WTC11 (cell line): ENCODE results near the gene H1-8. TPM values are rescaled to one million over a fixed set of nuclear protein-coding genes. Genes with fewer than 3 reads are reported as not detected.

Source experiments
- ATAC-seq: fragments of 200-7000 bp; cut with Tn5 transposase; 2 replicates; pipeline ENCODE4 v1.10.0; 2021; ENCODE audit warnings: mild to moderate bottlenecking, moderate library complexity
- CTCF ChIA-PET: fragments of 300-600 bp; sonication (Branson Sonifier 250); formaldehyde crosslinking; loops from one replicate; lab custom pipeline; 2021; ENCODE audit warnings: antibody characterized with exemption; lab: Charles Lee
- POLR2A ChIA-PET: fragments of 350-600 bp; sonication (Branson Sonifier 250); formaldehyde crosslinking; loops from one replicate; lab custom pipeline; 2021; ENCODE audit warnings: antibody characterized with exemption; lab: Charles Lee
- DNase-seq: peaks from one replicate; pipeline ENCODE4 v3.0.0; 2021; ENCODE audit warnings: low spot score
- H3K27ac Mint-ChIP-seq: 2 replicates; pipeline ENCODE4 v1.8.0; 2021; ENCODE audit warnings: mixed read lengths
- H3K27me3 Mint-ChIP-seq: 2 replicates; pipeline ENCODE4 v1.8.0; 2021; ENCODE audit warnings: low read depth, mild to moderate bottlenecking, moderate library complexity, mixed read lengths
- H3K36me3 Mint-ChIP-seq: 2 replicates; pipeline ENCODE4 v1.8.0; 2021; ENCODE audit warnings: mixed read lengths
- H3K4me1 Mint-ChIP-seq: 2 replicates; pipeline ENCODE4 v1.8.0; 2022; ENCODE audit warnings: mixed read lengths
- H3K4me3 Mint-ChIP-seq: 2 replicates; pipeline ENCODE4 v1.8.0; 2021; ENCODE audit warnings: mild to moderate bottlenecking, moderate library complexity, mixed read lengths
- H3K9me3 Mint-ChIP-seq: 2 replicates; pipeline ENCODE4 v1.8.0; 2021; ENCODE audit warnings: mixed read lengths
- ATF1 ChIP-seq: sonication (generic); formaldehyde crosslinking; IDR thresholded peaks from 2 replicates; pipeline ENCODE4 v1.8.1; 2023; ENCODE audit warnings: mild to moderate bottlenecking, moderate library complexity, missing genetic modification reagents
- CREB1 ChIP-seq: sonication (generic); formaldehyde crosslinking; IDR thresholded peaks from 2 replicates; pipeline ENCODE4 v1.8.0; 2023; ENCODE audit warnings: mild to moderate bottlenecking, missing genetic modification reagents
- ESRRA ChIP-seq: sonication (generic); formaldehyde crosslinking; IDR thresholded peaks from 2 replicates; pipeline ENCODE4 v1.8.1; 2022; ENCODE audit warnings: mild to moderate bottlenecking, missing genetic modification reagents, borderline replicate concordance
- GABPB1 ChIP-seq: sonication (generic); formaldehyde crosslinking; IDR thresholded peaks from 2 replicates; pipeline ENCODE4 v1.8.1; 2023; ENCODE audit warnings: mild to moderate bottlenecking, missing genetic modification reagents
- GTF2I ChIP-seq: fragments of 250-450 bp; sonication (Bioruptor Pico); conservative IDR thresholded peaks from 2 replicates; pipeline ENCODE4 v1.4.0; 2021; ENCODE audit warnings: mild to moderate bottlenecking
- NFATC4 ChIP-seq: fragments of 250-450 bp; sonication (Bioruptor Pico); IDR thresholded peaks from 2 replicates; pipeline ENCODE4 v1.9.0; 2021; ENCODE audit warnings: mild to moderate bottlenecking
- NR3C1 ChIP-seq: sonication (generic); formaldehyde crosslinking; conservative IDR thresholded peaks from 2 replicates; pipeline ENCODE4 v1.8.1; 2023; ENCODE audit warnings: low read depth, mild to moderate bottlenecking, missing genetic modification reagents
- SMAD3 ChIP-seq: sonication (generic); formaldehyde crosslinking; IDR thresholded peaks from 2 replicates; pipeline ENCODE4 v1.8.0; 2022; ENCODE audit warnings: missing genetic modification reagents, mild to moderate bottlenecking, borderline replicate concordance
- SP1 ChIP-seq: sonication (generic); formaldehyde crosslinking; conservative IDR thresholded peaks from 2 replicates; pipeline ENCODE4 v1.8.1; 2022; ENCODE audit warnings: missing genetic modification reagents
- TCF7 ChIP-seq: sonication (generic); formaldehyde crosslinking; IDR thresholded peaks from 2 replicates; pipeline ENCODE4 v1.8.0; 2022; ENCODE audit warnings: mild to moderate bottlenecking, low read depth, missing genetic modification reagents, moderate library complexity
- total RNA-seq: library from RNA; stranded (reverse); gene quantifications from 3 replicates; pipeline ENCODE4 v1.2.3, GENCODE V29; 2021
- TF ChIP-seq, protein P1 (sequence below): sonication (generic); formaldehyde crosslinking; IDR thresholded peaks from 2 replicates; pipeline ENCODE4 v1.8.1; 2023; ENCODE audit warnings: mild to moderate bottlenecking, missing genetic modification reagents
- TF ChIP-seq, protein P2 (sequence below): fragments of 250-450 bp; sonication (Bioruptor Pico); IDR thresholded peaks from 2 replicates; pipeline ENCODE4 v1.8.0; 2021; ENCODE audit warnings: mild to moderate bottlenecking
- TF ChIP-seq, protein P3 (sequence below): sonication (generic); formaldehyde crosslinking; IDR thresholded peaks from 2 replicates; pipeline ENCODE4 v1.8.0; 2023; ENCODE audit warnings: mild to moderate bottlenecking, missing genetic modification reagents
- TF ChIP-seq, protein P4 (sequence below): sonication (generic); formaldehyde crosslinking; IDR thresholded peaks from 2 replicates; pipeline ENCODE4 v1.8.1; 2022; ENCODE audit warnings: missing genetic modification reagents, borderline replicate concordance
- TF ChIP-seq, protein P5 (sequence below): sonication (generic); formaldehyde crosslinking; IDR thresholded peaks from 2 replicates; pipeline ENCODE4 v1.8.0; 2023; ENCODE audit warnings: missing genetic modification reagents, mild to moderate bottlenecking, borderline replicate concordance

H1-8 gene
- total RNA-seq, 1 experiment from 2014 or later: not detected

DNA sequence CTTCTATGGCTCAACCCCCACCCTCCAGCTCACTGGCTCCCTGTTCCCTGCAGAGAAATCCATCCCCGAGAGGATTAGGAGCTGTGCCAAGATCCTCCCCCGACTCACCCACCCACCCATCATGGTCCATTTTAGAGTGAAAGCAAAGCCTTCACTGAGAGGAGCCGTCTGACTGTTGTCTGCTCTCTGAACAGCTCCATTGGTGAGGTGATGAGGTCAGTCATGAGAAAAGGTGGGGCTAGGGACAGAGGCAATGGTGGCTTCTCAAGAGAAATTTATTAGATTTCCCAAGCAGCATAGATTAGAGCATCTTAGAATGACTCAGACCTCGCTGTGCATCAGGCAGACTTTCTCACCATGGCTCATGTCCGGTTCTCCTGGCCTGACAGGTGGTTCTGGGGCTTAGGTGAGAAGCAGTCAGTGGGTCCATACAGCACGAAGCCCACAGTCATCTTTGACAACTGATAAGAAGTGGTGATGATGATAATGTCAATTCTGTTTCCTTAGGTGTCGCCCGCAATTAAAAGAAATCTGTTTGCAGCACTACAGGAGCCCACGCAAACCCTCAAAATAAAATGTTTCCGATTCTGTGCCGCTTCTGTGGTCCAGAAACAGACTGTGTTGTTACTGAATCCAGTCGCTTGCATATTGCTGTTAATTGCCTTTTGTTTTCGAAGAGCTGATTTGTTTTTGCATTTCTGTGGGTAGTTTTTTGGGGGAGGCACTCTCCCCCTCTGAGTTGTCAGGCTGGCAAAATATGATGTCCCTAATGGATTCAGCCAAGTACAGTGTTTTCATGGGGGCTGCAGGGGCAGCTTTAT, 39.3 kb upstream of the H1-8 start (continued):
- TF ChIP-seq CREB1 (CRISPR knock-in tag) (no peak), GABPB1 (CRISPR knock-in tag) (no peak)

DNA sequence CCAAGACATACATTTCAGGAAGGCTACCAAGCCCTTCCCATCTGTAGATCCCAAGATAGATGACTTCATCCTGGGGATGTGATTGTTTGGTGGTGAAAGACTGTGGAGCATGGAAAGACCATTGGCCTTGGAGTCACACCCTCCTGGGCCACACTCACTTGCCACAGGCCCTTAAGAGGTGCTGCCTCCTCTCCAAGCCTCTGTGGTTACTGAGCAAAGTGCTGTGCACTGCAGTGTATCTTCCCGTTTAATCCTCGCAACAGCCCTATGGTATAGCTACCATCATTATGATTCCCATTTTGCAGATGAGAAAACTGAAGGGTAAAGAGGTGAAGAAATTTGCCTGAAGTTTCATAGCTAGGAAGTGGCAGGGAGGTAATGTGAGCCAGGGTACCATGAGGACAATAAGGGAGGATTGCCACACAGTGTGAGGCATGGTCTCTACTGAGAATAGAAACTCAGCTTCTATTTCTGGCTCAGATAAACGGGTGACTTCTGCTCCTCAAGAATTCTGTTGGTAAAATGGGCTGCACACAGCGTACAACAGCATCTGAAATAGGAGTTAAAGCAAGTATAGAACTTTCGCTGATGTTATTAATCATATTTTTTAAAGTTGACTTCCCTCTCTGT, 38.4 kb upstream of the H1-8 start:
- POLR2A ChIA-PET: no interaction called here
- peaks cover 10% of the 10 kb centered on the region for H3K4me1 Mint-ChIP-seq
- no peak for ATAC-seq
- no peak overlapping the region for H3K4me3 Mint-ChIP-seq
- no peak for DNase-seq
- no peaks in the 10 kb centered on the region for H3K27me3 Mint-ChIP-seq
- TF ChIP-seq ATF1 (CRISPR knock-in tag) (no peak), ESRRA (CRISPR knock-in tag) (no peak), NFATC4 (no peak), TCF7 (CRISPR knock-in tag) (no peak)
- TF ChIP-seq, protein P1, sequence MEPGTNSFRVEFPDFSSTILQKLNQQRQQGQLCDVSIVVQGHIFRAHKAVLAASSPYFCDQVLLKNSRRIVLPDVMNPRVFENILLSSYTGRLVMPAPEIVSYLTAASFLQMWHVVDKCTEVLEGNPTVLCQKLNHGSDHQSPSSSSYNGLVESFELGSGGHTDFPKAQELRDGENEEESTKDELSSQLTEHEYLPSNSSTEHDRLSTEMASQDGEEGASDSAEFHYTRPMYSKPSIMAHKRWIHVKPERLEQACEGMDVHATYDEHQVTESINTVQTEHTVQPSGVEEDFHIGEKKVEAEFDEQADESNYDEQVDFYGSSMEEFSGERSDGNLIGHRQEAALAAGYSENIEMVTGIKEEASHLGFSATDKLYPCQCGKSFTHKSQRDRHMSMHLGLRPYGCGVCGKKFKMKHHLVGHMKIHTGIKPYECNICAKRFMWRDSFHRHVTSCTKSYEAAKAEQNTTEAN (CRISPR knock-in tag): no peak
- TF ChIP-seq, all 79 proteins: peak for 0
- H3K27ac Mint-ChIP-seq: no peak overlapping the region
- CTCF ChIA-PET: interaction anchor here (2.0 kb wide), 1 partner anchor 14 kb away, joined by 11 read pairs; no protein-coding TSS in a partner anchor
- no peaks in the 10 kb centered on the region for H3K9me3 Mint-ChIP-seq
- no peaks in the 10 kb centered on the region; the same call in 1 of the 2 replicates for H3K36me3 Mint-ChIP-seq

DNA sequence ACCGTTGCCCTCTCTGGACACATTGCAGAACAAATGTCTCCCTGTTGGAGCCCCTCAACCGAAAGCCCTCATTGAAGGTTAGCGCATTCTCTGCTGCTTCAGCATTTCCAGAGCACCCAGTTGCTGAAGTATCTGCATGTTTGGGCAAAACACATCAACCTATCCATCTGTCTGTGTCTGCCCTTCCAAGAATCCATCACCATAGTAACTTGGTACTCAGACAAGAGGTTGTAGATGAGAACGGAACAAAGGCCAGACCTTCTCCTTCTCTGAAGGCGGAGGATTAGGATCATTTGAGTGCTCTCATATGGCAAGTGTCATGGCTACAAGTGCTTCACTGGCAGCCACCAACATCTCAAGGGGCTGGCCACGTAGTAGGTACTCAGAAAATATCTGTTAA, 37.6 kb upstream of the H1-8 start:
- no peak overlapping the region for H3K27ac Mint-ChIP-seq
- no peak overlapping the region for H3K4me3 Mint-ChIP-seq
- no peaks in the 10 kb centered on the region for H3K27me3 Mint-ChIP-seq
- peaks cover 10% of the 10 kb centered on the region for H3K4me1 Mint-ChIP-seq
- CTCF ChIA-PET: no interaction called here
- ATAC-seq (no peak), DNase-seq (no peak)
- no peaks in the 10 kb centered on the region; the same call in 1 of the 2 replicates for H3K36me3 Mint-ChIP-seq
- H3K9me3 Mint-ChIP-seq: no peaks in the 10 kb centered on the region
- POLR2A ChIA-PET: no interaction called here
- TF ChIP-seq, protein P2, sequence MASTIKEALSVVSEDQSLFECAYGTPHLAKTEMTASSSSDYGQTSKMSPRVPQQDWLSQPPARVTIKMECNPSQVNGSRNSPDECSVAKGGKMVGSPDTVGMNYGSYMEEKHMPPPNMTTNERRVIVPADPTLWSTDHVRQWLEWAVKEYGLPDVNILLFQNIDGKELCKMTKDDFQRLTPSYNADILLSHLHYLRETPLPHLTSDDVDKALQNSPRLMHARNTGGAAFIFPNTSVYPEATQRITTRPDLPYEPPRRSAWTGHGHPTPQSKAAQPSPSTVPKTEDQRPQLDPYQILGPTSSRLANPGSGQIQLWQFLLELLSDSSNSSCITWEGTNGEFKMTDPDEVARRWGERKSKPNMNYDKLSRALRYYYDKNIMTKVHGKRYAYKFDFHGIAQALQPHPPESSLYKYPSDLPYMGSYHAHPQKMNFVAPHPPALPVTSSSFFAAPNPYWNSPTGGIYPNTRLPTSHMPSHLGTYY (CRISPR knock-in tag): no peak
- TF ChIP-seq, protein P3, sequence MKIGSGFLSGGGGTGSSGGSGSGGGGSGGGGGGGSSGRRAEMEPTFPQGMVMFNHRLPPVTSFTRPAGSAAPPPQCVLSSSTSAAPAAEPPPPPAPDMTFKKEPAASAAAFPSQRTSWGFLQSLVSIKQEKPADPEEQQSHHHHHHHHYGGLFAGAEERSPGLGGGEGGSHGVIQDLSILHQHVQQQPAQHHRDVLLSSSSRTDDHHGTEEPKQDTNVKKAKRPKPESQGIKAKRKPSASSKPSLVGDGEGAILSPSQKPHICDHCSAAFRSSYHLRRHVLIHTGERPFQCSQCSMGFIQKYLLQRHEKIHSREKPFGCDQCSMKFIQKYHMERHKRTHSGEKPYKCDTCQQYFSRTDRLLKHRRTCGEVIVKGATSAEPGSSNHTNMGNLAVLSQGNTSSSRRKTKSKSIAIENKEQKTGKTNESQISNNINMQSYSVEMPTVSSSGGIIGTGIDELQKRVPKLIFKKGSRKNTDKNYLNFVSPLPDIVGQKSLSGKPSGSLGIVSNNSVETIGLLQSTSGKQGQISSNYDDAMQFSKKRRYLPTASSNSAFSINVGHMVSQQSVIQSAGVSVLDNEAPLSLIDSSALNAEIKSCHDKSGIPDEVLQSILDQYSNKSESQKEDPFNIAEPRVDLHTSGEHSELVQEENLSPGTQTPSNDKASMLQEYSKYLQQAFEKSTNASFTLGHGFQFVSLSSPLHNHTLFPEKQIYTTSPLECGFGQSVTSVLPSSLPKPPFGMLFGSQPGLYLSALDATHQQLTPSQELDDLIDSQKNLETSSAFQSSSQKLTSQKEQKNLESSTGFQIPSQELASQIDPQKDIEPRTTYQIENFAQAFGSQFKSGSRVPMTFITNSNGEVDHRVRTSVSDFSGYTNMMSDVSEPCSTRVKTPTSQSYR: no peak
- TF ChIP-seq SMAD3 (CRISPR knock-in tag) (no peak), ESRRA (CRISPR knock-in tag) (no peak), TCF7 (CRISPR knock-in tag) (no peak), GTF2I (CRISPR knock-in tag) (no peak), NR3C1 (CRISPR knock-in tag) (no peak), SP1 (no peak)
- TF ChIP-seq, protein P4, sequence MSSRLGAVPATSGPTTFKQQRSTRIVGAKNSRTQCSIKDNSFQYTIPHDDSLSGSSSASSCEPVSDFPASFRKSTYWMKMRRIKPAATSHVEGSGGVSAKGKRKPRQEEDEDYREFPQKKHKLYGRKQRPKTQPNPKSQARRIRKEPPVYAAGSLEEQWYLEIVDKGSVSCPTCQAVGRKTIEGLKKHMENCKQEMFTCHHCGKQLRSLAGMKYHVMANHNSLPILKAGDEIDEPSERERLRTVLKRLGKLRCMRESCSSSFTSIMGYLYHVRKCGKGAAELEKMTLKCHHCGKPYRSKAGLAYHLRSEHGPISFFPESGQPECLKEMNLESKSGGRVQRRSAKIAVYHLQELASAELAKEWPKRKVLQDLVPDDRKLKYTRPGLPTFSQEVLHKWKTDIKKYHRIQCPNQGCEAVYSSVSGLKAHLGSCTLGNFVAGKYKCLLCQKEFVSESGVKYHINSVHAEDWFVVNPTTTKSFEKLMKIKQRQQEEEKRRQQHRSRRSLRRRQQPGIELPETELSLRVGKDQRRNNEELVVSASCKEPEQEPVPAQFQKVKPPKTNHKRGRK (CRISPR knock-in tag): no peak
- TF ChIP-seq, protein P5, sequence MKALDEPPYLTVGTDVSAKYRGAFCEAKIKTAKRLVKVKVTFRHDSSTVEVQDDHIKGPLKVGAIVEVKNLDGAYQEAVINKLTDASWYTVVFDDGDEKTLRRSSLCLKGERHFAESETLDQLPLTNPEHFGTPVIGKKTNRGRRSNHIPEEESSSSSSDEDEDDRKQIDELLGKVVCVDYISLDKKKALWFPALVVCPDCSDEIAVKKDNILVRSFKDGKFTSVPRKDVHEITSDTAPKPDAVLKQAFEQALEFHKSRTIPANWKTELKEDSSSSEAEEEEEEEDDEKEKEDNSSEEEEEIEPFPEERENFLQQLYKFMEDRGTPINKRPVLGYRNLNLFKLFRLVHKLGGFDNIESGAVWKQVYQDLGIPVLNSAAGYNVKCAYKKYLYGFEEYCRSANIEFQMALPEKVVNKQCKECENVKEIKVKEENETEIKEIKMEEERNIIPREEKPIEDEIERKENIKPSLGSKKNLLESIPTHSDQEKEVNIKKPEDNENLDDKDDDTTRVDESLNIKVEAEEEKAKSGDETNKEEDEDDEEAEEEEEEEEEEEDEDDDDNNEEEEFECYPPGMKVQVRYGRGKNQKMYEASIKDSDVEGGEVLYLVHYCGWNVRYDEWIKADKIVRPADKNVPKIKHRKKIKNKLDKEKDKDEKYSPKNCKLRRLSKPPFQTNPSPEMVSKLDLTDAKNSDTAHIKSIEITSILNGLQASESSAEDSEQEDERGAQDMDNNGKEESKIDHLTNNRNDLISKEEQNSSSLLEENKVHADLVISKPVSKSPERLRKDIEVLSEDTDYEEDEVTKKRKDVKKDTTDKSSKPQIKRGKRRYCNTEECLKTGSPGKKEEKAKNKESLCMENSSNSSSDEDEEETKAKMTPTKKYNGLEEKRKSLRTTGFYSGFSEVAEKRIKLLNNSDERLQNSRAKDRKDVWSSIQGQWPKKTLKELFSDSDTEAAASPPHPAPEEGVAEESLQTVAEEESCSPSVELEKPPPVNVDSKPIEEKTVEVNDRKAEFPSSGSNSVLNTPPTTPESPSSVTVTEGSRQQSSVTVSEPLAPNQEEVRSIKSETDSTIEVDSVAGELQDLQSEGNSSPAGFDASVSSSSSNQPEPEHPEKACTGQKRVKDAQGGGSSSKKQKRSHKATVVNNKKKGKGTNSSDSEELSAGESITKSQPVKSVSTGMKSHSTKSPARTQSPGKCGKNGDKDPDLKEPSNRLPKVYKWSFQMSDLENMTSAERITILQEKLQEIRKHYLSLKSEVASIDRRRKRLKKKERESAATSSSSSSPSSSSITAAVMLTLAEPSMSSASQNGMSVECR: no peak
